GM18870 (cell line): ENCODE data around the gene OVOL3.
"Not testable (repeated sequence)": the region's sequence is repeated elsewhere in the genome, so short reads cannot be mapped to it uniquely, and the experiment has no call there.

Experiments
- ATAC-seq: cut with Tn5 transposase; IDR thresholded peaks from one replicate; pipeline ENCODE4 v1.9.1; 2021; ENCODE audit warnings: moderate library complexity; ENCODE audit not compliant: unreplicated experiment

Gene OVOL3

DNA sequence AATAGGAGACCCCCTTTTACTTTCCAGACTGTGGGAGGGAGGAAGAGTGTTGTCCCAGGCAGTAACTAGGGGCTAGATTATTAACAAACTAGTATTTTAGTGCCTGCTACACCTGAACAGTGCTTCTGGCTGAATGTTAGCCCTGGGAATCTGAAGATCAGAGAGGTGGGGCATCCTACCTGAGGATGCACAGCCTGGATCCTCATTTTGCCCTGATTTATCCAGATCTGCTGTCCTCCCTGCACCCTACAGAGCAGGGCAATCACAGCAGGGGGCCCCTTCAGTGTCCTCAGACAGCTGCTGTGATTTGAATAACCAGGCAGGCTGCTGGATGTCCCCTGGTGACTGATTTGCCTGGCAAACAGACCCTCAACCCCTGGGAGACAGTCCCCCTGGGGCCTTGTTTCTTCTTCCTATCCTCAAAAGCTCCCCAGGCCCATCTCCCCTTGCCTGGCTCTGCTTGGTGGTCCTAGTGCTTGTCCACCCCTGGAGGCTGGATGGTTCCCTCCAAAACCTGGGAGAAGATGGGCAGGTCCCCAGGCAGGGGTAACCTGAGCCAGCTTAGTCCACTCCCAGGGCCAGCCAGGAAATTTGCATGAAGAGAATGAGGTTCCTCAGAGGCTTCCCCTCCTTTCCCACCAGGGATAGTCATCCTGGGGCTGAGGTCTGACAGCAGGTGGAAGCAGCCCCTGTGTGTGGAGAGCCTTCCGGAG is at the start of gene OVOL3:
OVOL3 (plus strand) TSS at position 657 of the 713 bp plus-strand sequence. CDS start 60 bp downstream, outside the sequence.
- ATAC-seq, result no peak

DNA sequence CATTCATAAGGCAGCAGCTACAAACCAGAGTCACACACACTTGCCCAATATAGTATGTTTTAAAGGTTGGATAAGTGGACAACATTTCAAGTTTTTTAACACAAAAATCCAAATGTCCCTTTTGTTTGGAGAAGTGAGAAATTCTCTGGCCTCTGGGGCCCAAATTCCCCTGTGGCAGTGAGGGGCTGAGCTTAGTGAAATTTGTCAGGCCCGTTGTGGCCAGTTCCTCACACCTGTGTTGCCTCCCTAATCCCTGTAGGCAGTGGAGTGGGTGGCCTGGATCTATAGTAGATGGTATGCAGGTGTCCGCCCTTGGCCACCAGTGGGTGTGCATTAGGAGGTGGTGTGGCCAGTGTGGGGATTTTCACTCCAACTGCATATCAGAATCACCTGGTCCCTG is 49.6 kb upstream of the OVOL3 start:
- ATAC-seq, result no peak

DNA sequence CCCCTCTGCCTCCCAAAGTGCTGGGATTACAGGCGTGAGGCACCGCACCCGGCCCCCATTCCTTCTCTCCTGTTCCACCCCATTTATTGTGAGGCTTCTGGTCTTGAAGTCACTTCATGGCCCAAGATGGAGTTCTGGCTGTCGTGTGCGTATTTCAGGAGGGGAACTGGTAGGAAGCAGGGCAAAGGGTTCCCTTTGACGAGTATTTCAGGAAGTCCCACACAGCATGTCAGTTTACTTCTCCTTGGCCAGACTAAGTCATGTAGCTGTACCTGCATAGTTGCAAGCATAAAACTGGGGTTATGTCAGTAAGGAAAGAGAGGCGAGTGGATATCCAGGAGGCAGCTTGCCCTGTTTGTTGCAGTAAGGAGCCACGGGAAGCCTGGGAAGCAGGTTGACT is 46.1 kb upstream of the OVOL3 start:
- ATAC-seq, result no peak

DNA sequence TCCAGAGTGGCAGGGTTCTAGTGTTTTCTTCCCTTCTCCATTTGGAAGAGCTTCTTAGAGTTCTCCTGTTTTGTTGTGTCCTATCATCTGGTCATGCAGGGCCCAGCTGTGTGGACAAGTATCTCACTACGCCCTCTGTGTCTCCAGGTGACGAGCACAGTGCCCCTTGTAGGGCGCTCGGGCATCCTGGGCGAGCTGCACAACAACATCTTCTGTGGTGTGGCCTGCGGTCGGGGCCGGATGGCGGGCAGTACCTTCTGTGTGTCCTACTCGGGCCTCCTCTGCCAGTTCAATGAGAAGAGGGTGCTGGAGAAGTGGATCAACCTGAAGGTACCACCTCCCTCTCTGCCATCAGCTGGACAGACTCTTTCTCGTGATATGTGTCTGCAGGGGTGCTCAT is 43.3 kb upstream of the OVOL3 start:
- no peak for ATAC-seq

DNA sequence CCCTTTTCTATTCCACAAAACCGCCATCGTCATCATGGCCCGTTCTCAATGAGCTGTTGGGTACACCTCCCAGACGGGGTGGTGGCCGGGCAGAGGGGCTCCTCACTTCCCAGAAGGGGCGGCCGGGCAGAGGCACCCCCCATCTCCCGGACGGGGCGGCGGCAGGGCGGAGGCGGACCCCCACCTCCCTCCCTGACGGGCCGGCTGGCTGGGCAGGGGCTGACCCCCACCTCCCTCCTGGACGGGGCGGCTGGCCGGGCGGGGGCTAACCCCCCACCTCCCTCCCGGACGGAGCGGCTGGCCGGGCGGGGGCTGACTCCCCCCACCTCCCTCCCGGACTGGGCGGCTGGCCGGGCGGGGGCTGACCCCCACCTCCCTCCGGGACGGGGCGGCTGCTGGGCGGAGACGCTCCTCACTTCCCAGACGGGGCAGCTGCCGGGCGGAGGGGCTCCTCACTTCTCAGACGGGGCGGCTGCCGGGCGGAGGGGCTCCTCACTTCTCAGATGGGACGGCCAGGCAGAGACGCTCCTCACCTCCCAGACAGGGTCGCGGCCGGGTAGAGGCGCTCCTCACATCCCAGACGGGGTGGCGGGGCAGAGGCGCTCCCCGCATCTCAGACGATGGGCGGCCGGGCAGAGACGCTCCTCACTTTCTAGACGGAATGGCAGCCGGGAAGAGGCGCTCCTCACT is 42.0 kb upstream of the OVOL3 start:
- not testable (repeated sequence) for ATAC-seq

DNA sequence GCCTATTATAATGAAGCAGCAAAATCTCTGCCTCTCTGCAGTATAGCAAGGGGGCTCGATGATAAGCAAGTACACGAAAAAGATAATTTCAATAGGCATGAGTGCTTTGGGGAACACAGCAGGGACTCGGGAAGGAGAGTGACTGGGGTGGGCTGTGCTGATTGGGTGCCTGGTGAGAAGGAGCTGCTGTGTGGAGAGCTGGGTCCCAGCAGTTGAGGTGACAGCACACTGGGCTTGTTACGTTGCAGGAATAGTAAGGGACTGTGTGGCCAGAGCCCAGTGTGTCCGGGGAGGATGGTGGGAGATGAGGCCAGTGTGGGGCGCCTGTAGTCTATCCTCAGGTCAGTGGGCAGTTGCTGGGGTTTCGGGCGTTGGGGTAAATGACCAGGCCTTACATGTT is 38.9 kb upstream of the OVOL3 start:
- no peak for ATAC-seq

DNA sequence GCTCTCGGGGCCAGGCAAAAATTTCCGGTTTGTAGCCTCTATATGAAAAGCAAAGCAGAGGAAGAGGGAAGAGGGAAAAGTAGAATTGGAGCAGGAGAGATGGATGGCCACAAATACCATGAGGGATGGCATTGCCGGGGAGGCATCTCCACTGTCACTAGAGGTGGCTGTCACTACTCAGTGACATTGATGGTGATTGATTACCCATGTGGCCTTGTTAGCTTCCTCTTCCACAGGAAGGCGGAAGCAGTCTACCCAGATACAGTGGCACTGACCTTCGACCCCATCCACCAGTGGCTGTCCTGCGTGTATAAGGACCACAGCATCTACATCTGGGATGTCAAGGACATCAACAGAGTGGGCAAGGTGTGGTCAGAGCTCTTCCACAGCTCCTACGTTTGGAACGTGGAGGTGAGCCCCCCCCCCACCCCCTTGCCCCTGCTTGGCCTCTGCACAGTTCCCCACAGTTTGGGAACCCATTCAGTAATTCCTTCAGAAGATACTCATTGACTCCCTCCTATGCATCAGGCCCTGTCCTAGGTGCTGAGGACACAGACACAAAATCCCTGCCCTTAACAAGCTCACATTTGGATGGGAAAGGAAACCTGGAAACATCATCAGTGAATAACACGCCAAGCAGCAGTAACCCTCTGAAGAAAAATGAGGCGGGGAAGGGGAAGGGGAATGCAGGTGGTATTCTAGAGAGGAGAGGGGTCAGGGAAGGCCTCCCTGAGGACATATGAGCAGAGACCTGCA is 37.6 kb upstream of the OVOL3 start:
- ATAC-seq, result no peak

DNA sequence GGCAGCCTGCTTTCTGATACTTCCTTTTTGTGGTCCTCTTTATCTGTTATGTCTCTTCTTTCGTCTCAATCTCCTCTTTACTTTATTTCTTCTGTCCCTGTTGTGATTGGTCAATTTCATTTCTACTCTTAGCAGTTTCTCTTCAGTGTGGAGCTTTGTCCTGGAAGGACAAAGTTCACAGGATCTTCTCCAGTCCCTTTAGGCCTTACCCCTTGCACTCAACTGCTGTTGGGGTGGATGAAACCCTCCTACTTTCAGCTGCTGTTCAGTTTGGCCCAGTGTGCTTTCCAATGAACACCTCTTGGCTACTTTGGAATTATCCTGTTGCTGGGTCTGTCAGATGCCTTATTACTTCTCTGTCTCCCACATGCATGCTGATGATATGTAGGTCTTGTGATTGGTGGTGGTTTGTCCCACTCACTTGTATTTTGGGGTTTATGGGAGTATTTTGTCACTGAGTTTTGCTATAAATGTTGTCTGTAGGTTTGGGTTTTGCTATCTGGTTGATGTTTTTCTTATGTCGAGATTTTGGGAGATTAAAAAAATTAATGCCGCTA is 31.5 kb upstream of the OVOL3 start:
- ATAC-seq, result no peak

DNA sequence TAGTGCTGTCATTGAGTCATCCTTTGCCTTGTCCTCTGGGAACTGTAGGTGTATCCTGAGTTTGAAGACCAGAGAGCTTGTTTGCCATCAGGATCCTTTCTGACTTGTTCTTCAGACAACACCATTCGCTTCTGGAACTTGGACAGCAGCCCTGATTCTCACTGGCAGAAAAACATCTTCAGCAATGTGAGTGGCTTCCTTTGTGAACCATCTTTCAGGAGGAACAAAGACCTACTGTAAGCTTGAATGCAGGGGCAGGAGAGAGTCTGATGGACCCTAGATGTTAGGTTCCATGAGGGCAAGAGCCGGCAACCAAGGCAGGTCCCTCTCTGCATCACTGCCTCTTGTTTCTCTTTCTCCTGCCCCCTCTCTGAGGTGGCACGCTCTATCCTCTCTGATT is 29.6 kb upstream of the OVOL3 start:
- ATAC-seq, result no peak

DNA sequence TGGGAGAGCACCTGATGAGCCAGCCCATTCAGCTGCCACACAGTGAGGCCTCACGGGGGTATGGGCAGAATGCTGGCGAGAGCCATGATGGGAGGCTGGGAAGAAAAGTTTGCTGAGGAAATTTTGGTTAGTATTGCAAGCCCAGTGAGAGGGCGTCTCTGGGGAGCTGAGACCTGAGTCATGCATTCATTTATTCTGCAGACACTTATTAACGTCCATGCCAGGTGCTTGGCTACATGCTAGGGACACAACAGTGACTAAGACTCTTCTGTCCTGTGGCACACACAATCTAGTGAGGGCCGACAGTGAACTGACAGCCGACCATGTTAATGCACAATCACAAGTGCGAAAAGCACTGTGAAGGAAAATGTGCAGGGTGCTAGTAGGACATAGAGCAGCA is 29.0 kb upstream of the OVOL3 start:
- no peak for ATAC-seq

DNA sequence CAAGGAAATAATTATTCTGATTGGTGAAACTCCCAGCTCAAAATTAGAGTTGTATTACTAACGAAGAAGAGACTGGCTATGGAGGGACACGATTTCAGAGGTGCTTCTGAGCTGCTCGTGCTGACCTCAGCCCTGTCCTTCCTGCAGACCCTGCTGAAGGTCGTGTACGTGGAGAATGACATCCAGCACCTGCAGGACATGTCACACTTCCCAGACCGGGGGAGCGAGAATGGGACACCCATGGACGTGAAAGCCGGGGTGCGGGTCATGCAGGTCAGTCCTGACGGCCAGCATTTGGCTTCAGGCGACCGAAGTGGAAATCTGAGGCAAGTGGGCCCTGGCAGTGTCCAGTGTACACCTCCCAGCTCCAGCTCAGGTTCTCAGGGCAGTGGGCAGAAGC is 28.0 kb upstream of the OVOL3 start:
- no peak for ATAC-seq

DNA sequence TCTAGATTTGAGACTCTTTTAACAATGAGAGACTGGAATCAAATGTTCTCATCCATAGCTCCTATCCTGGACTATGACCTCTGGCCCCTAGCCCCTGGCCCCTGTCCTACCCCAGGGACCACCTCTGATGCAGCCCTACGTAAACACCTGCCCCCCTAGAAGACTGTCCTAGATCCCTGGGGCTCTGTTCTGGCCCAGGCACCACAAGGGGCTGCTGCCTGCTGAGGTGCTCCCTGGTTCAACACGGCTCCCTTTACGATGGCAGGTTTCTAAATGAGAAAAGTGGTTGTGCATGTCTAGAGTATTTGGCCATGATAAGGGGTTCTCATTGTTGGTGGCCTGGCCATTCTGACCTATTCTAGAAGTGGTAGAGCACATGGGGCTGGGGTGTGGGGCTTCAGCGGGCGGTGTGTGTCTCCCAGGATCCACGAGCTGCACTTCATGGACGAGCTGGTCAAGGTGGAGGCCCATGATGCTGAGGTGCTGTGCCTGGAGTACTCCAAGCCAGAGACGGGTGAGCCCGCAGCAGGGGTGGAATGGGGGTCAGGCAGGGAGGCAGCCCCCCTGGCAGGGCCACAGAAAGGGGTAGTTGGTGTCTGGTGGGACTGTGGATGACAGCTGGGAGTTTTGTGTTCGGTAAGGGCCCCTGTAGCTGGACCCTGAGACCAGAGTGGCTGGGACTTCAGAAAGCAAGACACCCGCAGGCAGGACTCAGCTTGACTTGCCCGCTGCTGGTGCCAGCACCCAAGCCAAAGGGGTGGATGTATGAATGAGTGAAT is 26.5 kb upstream of the OVOL3 start:
- ATAC-seq, result no peak

DNA sequence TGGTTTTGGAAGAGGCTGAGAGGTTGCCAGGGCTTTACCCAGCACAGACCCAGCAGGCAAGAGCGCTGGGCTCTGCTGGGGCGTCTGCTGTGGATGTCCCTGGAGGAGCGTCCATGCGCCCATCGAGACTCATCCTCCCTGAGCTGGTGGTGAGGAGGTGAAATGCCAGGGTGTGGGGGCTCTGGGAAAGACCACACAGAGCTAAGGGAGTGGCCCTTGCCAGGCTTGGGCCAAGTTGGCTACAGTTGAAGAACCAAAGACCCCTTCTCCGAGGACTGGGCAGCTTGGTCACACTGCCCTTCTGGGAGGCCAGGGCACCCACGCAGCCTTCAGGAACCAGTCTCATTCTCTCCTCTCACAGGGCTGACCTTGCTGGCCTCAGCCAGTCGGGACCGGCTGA is 24.6 kb upstream of the OVOL3 start:
- ATAC-seq, result no peak

DNA sequence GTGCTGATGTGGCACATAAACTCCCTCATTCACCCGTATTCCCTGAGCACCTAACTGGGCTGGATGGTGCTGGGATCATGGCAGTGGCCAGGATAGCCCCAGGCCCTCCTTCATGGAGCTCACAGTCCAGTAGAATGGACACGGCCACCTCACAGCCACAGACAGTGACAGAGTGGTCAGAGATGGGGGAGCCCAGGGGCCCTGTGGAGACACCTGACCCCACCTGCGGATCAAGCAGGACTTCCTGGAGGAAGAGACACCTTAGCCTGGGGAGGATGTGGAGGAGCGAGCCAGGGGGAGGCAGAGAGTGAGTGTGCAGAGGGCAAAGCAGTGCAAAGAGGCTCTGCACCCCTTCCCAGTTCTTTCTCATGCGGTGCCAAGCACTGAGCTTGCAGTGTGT is 21.1 kb upstream of the OVOL3 start:
- no peak for ATAC-seq

DNA sequence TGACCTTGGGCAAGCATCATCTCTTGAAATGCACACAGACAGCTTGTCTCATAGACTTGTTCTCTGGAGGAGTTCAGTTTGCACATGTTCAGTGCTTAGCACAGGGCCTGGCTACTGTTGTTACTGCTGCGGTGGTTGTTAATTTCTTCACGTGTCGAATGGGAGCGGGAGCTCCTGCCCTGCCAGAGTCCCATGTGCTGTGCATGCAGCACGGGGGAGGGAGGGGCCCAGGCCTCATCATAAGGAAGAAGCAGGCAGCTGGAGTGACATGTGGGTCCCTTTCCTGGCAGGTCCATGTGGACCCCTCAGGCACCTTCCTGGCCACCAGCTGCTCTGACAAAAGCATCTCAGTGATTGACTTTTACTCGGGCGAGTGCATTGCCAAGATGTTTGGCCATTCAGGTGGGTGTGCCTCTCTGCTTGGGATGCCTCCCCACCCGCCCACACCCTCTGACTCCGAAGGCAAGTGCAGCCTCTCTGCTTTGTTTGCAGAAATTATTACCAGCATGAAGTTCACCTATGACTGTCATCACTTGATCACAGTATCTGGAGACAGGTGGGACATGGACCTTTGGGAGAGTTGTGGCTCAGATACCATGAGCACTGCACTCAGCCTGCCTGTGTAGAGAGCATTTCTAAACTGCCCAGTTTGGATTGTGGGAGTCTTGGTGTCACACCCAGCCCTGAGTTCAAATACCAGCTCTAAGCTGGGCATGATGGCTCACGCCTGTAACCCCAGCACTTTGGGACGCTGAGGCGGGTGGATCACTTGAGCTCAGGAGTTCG is 19.8 kb upstream of the OVOL3 start:
- no peak for ATAC-seq

DNA sequence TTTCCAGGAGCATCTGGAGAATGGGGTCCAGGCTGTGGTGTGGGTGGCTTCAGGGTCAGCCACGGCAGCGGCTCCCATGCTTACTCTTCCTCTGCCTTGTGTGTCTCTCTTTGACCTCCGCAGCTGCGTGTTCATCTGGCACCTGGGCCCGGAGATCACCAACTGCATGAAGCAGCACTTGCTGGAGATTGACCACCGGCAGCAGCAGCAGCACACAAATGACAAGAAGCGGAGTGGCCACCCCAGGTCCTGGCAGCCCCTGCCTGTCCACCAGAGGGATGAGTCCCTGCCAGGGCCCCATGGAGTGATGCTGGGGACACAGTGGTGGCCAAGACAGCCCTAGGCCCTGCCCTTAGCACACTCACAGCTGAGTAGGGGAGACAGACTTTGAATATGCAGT is 18.4 kb upstream of the OVOL3 start:
- no peak for ATAC-seq

DNA sequence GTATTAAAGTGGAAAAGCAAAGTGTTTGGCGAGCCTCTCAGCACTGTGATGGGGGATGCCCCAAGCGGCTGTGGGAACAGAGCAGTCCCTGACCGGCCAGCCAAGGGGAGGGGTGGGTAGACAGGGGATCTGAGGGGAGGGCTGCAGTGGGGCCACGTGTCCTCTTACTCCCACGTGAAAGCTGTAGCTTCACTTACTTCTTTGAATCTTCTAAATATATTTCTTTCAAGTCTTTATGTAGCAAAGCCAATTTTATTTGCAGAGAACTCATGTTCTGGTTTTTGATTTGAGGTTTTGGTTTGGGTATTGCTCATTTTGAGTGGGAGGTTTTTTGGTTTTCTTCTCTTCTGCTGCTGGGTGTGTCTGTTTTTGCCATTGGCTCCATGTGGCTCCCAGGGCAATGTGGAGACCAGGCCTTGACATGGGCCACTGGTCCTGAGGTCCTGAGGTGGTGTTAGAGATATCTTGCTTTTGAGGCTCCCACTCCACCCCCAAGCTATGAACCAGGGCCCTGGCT is 17.7 kb upstream of the OVOL3 start:
- no peak for ATAC-seq

DNA sequence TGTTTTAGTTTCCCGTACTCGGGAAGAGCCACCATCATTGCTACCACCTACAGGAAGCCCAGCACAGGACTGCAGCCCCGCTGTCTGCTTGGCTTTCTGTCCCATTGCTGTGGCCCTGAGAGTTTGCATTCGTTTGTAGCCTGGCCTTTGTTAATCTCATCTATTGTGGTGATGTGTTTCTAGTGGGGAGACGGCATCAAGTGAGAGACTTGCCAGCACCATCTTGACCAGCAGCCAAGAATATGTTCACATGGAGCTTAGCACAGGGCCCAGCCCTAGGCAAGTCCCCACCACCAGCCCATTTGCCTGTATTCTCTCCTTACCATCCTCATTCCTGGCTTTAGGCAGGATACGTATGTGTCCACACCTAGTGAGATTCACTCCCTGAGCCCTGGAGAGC is 17.3 kb upstream of the OVOL3 start:
- no peak for ATAC-seq

DNA sequence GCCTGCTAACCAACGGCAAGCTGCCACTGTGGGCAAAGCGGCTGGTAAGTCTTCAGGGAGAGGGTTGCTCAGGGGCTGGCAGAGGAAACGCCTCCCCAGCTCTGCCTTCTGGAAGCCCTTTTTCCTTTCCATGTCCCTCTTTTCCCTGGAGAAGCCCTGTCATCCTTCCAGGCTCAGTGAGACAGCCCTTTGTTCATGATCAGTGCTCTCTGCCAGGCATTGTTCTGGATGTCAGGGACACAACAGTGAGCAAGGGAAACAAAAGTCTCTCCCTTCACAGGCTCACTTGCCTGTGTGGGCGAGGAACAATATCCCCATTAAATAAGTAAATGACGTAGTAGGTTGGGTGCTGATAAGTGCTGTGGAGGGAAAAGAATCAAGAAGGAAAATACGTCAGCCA is 13.9 kb upstream of the OVOL3 start:
- no peak for ATAC-seq
